ENCODE data around the gene ZNF574.
"Not testable (repeated sequence)": the region's sequence is repeated elsewhere in the genome, so short reads cannot be mapped to it uniquely, and the experiment has no call there.

Gene ZNF574, protein sequence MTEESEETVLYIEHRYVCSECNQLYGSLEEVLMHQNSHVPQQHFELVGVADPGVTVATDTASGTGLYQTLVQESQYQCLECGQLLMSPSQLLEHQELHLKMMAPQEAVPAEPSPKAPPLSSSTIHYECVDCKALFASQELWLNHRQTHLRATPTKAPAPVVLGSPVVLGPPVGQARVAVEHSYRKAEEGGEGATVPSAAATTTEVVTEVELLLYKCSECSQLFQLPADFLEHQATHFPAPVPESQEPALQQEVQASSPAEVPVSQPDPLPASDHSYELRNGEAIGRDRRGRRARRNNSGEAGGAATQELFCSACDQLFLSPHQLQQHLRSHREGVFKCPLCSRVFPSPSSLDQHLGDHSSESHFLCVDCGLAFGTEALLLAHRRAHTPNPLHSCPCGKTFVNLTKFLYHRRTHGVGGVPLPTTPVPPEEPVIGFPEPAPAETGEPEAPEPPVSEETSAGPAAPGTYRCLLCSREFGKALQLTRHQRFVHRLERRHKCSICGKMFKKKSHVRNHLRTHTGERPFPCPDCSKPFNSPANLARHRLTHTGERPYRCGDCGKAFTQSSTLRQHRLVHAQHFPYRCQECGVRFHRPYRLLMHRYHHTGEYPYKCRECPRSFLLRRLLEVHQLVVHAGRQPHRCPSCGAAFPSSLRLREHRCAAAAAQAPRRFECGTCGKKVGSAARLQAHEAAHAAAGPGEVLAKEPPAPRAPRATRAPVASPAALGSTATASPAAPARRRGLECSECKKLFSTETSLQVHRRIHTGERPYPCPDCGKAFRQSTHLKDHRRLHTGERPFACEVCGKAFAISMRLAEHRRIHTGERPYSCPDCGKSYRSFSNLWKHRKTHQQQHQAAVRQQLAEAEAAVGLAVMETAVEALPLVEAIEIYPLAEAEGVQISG

DNA sequence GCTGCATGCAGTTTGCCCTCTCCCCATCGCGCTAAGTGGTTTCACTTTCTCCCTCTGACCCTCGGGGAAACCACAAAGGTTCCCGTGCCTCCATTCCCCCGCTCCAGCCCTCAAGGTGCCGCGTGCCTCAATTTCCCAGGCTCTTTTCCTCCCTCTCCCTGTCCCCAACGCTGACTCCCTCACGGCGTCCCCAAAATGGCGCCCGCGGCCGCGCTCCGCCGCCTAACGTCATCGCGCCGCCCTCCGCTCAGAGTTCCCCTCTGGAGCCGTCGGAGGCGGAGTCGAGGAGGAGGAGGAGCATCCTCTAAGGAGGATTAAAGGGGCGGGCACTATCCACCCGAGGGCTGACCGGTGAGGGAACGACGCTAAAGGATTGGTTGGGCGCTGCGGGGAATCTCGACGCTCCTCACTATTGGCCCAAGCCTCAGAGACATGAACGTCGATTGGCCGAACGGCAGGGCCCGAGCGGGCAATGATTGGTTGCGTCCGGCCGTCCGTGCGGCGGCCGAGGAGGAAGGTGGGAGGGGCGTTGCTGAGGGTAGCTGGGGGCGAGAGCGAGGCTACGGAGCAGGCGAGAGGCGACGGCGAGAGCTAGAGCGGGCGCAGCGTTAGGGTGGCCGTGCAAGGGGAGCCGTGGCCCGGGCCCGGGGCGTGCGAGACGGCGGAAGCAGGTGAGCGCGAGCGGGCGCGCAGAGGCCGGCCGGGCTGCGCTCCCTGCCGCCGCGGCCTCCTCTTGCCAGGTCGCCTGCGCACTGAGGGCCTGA, at the start of gene ZNF574:
Gene ZNF574 (plus strand): TSS at position 551 of the 764 bp plus-strand sequence. CDS start 2,441 bp downstream, outside the sequence.
- peak; percentile 84 to 100 (median 98) for DNase-seq

DNA sequence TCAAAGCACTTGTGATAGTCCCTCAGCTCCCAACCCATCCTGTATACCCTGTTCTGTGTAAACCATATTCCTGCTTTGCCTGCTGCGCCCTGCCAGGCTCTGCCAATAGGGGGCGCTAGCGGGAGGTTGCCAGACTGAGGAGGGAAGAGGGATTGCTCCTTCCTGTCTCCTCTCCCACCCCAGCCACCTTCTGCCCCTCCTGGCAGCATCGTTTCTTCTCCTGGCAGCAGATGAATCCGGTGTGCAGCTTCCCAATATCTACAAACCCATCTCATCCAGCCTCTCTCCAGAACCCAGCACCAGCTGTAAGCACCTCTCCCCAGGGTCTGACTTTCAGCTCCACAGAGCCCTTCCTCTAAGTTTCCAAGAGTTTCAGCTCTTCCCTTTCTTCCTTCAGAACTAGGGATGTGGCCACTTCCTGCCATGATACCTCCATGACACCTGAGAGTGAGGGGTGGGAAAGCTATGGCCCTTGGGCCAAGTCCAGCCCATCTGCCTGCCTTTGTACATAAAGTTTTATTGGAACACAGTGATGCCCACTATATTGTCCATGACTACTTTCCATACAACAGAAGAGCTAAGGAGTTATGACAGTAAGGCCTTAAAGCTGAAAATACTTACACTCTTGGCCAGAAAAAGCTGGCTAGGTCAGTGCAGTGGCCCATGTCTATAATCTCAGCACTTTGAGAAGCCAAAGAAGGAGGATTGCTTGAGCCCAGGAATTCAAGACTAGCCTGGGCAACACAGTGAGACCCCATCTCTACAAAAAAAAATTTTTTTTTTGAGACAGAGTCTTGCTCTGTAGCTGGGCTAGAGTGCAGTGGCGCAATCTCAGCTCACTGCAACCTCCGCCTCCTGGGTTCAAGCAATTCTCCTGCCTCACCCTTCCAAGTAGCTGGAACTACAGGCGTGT, 47.4 kb upstream of the ZNF574 start:
- DNase-seq = no peak

DNA sequence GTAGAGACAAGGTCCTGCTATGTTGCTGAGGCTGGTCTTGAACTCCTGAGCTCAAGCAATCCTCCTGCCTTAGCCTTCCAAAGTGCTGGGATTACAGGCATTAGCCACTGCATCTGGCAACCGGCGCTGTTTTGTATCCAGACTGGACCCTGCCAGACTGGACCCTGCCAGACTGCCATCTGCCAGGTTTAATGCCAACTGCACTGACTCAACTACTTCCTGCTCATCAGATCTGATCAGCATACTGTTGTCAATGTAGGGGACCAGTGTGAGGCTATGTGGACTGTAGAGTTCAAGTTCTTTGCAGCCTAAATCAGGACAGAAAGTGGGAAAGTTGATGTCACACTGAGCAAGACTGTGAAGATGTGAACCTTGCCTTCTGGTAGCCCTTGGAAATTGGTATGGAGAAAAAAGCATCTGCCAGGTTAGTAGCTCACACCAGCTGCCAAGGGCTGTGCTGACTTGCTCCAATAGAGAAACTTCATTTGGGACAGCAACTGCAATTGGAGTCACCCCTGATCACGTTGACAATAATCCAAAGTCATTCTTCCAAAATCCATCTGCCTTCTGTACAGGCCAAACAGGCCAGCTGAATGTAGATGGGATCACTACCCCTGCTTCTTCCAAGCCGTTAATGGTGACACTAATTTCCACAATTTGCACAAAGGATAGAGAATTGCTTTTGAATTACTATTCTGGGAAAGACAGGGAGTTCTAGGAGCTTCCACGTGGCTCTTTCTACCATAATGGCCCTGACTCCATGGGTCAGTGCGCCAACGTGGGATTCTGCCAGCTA, 45.1 kb upstream of the ZNF574 start:
- peak in 8 of 58 donors; percentile 3 to 44 (median 12) for DNase-seq

DNA sequence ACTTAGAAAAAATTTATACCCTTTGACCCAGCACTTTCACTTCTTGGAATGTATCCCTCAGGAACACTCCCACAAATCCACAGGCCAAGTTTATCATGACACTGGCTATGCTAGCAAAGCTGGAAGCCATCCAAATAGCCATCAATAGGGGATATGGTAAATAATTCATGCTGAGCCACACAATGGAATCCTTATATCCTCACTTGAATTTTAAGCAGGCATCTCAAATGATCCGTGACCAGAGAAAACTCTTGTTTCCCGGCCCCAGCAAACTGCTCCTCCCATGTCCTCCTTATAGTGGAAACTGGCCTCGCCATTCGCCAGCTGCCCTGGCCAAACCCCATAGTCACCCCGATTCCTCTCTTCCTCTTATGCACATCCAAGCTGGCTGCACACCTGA, 43.5 kb upstream of the ZNF574 start:
- peak in 2 of 58 donors; percentile 13 to 48 for DNase-seq

DNA sequence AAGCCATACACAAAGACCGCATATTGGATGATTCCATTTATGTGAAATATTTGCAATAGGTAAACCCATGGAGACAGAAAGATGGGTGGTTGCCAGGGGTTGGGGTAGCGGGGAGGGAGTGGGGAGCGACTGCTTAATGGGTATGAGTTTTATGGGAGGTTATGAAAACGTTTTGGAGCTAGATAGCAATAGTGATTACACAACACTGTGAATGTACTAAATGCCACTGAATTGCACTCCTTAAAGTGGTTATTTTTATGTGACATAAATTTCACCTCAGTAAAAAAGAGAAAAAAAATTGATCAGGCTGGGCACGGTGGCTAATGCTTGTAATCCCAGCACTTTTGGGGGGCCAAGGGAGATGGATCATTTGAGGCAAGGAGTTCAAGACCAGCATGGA, 42.6 kb upstream of the ZNF574 start:
- no peak for DNase-seq

DNA sequence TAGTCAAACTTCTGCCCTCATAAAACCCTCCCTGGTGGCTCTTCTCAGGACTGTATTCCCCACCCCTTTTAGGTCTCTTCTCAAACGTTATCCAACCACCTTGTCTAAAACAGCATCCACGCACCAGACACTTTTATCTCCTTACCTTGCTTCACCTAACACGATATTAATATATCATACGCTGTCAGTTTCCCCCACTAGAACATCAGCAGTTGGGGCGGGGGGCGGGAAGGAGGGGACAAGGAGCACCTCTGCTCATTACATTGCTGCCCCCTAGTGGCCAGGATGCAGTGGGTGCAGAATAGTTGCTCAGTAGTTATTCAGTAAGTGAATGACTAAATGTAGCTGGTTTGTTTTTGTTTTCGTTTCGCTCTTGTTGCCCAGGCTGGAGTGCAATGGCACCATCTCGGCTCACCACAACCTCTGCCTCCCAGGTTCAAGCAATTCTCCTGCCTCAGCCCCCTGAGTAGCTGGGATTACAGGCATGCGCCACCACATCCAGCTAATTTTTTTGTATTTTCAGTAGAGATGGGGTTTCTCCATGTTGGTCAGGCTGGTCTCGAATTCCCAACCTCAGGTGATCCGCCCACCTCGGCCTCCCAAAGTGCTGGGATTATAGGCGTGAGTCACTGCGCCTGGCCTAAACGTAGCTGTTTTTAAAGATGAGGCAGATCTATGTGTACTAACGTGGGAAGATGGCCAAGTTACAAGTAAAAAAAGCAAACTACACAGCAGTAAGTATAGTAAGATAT, 41.1 kb upstream of the ZNF574 start:
- DNase-seq = peak in 32 of 58 donors; percentile 1 to 76 (median 23)

DNA sequence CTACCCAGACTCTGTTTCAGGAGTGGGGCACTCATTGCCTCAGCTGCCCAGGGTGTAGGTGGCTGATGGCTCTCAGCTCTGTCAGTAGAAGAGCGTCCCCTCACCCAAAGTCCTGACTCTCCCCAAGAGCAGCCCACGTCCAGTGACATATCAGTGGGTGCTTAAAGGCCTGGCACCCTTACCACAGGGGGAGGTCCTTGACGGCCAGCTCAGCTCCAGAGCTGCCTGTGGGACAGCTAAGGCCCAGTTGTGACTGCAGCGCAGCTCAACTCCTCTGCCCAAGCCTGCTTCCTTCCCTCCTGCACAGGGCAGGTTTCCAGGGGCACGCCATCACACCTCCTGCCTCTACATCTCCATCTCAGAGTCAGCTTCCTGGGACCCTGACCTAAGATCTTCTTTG, 38.3 kb upstream of the ZNF574 start:
- DNase-seq = no peak

DNA sequence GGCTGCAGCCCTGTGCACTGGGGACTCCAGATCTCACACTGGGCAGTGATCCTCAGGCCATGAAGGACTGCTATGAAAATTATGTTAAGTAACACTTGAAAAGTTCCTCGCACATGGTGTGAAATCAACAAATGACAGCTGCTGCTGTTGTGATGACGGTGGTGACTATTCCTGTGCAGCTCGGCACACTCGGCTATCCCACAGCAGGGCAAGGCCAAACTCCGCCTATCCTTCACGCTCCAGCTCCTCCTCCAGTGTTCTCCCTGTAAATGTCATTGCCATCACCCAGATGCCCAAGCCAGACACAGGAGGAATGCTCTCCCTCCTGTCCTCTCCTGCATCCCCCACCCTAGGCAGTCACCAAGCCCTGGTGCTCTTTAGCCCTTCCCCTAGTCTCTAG, 37.3 kb upstream of the ZNF574 start:
- DNase-seq = peak in 17 of 58 donors; percentile 5 to 61 (median 15)

DNA sequence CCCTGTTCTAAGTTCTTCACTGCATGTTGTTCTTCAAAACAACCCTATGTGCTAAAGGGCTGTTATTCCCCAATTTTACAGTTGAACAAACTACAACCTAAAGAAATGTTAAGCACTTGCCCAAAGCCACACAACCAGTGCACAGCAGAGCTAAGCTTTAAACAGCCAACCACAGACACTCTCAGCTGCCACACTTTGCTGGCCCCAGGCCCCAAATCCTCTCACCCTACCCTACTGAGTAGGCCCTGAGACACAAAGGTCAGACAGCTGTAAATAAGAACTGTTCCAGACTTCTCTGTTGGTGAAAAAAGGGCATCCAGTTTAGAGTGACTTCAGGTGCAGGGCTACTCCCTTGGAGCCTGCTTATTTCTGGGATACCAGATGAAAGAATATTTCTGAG, 35.9 kb upstream of the ZNF574 start:
- no peak for DNase-seq

DNA sequence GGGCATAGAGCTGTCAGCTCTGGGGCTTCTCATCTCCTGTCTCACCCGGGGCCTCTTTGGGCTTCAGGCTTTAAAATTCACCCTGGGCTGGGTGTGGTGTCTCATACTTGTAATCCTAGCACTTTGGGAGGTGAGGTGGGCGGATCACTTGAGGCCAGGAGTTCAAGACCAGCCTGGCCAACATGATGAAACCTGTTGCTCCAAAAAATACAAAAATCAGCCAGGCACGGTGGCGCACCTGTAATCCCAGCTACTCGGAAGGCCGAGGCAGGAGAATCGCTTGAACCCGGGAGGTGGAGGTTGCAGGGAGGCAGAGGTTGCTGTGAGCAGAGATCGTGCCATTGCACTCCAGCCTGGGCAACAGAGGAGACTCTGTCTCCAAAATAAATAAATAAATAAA, 35.5 kb upstream of the ZNF574 start:
- not testable (repeated sequence) for DNase-seq

DNA sequence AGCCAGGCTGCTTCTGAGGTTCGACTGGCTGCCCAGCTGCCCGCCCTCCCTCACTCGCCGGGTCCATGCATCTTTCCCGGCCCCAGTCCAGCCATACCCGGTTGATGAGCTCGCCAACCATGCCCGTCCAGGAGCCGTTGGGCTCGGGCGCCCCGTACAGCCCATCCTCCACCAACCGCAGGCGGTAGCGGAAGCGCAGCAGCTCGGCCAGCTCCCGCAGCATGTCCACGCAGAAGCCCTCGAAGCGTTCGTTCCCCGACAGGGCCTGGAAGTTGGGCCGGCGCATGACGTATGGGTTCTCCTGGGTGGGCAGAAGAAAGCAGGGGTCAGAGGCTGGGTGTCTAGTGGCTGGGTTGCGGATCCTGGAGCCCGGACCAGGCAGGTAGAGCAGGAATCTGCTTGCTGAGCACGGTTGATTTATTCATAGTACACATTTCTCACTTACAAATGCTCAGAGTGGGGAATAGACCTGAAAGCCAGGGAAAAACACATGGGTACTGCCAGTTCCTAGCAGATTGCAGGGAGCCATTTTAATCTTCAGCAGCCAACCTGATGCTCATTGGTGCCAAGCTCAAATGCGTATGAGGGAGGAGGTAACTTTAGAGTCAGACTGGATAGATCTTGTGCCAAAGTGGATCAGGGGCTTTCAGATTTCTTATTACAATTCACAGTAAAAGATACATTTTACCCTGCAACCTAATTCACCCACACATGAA, 33.4 kb upstream of the ZNF574 start:
- peak in 16 of 58 donors; percentile 6 to 76 (median 24) for DNase-seq

DNA sequence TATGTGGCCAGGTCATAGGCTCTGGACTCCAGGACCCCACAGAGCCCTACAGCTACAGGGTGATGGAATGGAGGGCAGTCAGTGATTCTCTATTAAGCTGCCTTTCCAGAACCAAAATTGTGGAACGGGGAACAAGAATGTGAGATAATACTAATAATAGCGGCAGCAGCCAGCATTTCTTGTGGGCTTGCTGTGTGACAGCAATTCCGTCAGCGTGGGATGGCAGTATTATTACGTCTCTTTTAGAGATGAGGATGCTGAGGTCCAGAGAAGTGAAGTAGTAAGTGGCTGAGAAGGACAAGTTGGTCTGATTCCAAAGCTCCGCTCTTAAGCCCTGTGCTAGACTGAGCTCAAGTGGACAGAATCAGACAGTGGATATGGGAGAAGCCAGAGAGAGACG, 30.4 kb upstream of the ZNF574 start:
- no peak for DNase-seq

DNA sequence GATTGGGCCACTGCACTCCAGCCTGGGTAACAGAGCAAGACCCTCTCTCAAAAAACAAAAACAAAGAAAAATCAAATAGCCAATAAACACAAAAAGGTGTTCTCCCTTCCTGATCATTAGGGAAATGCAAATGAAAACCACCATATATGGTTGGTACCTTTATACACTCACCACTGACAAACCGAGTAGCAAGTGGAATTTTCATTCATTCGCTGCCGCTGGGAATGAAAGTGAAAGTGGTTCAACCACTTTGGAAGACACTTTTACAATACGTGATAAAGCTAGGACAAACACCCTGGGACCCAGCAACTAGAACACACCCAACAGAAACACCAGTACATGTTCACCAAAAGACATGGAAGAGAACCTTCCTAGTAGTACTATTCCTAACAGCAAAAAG, 27.0 kb upstream of the ZNF574 start:
- DNase-seq = no peak

DNA sequence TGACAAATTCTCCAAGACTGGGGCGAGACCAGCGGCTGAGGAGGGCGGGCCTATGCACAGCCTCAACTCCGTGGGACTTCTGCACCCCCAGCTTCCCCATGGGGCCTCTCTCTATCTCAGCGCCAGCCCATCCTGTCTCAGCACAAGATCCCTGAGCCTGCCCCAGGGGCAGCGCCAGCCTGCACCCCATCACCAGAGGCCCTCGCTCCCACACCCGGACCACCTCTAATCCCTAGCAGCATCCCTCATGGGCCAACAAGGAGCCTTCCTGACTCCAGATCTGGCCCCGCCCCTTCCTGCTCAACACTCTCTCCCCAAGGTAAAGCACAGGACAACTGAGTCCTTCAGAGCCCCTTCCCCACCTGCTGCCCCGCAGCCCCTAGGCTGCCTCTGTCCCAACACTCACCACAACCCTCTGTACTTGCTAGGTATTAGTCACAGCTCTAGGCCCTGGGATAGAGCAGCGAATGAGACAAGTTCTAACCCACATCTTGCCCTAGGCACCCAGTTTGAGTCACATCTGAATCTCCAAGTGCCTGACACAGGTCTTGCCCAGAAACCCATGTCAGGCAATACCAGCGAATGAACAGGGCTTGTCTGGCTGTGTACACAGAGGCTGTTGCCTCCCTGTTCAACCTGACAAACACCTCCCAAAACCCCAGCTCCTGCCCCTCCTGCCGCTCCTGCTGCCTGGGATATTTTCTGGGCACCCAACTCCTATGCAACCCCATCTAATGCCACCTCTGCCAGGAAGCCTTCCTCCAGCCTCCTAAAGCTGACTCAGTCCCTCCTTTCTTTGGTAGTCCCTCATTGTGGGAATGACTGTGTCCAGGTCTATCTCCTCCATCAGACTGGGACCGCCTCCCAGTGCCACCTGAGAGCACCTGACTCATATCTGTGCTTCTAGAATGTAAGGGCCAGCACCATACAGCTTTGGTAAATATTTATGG, 24.5 kb upstream of the ZNF574 start:
- no peak for DNase-seq

DNA sequence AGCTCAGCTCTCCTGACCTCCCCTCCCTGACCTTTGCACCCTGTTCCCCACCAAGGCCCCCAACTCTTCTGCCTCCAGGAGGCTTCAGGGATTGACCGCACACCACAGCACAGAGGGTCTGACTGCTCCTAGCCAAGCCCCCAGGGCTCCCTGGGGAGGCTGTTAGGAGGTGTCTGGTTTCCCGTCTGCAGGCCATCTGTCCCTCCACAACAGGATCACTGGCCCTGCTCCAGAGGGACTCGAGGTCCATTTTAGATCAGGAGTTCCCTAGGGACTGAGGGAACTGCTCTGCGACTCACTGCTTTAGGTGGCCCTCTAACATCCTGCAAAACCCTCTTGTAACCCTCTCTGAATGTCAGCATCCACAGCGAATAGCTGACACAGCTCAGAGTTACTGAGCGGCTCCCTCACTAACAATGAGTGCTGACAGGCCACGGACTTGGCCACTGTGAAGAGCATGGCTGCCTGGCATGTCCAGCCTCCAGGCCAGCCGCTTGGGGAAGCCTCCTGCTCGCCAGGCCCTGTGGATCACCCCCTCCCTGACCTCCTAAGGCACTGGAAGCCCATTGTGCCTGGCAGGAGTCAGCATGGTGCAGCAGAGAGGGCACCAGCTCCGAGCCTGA, 23.6 kb upstream of the ZNF574 start:
- DNase-seq = no peak

Data from anterior cingulate cortex (tissue), 58 donors.